ENCODE results near the gene COQ7. TPM values are rescaled to one million over a fixed set of nuclear protein-coding genes. Genes with fewer than 3 reads are reported as not detected.

Gene COQ7
- total and polyA plus RNA-seq, 2 experiments from 2014 or later, result 17.5 to 19.4 TPM

GRCh38 chr16:19098173-19098572 lies 30.8 kb downstream of the COQ7 start:
- peaks cover 8% of the 10 kb centered on the region for H3K4me1 ChIP-seq (ENCODE audit: insufficient read depth)
- WGBS (ENCODE audit: low lambda C conversion rate, missing lambda C conversion rate), result 85% methylated on average over 1 of the region's 1 CpG
- H3K9me2 ChIP-seq (replicated peaks; ENCODE audit: insufficient read depth), result no peaks in the 10 kb centered on the region
- no peak for DNase-seq (ENCODE audit: low spot score)
- H3K27ac ChIP-seq, result no peak overlapping the region
- H3K9me3 ChIP-seq (ENCODE audit: low read depth), result no peaks in the 10 kb centered on the region
- no peaks in the 10 kb centered on the region for H4K20me1 ChIP-seq (ENCODE audit: insufficient read depth, poor library complexity, severe bottlenecking)
- no peak for TF ChIP-seq CTCF (IDR thresholded peaks at IDR 0.05; ENCODE audit: poor library complexity)
- no peak for TF ChIP-seq EZH2phosphoT487 (IDR thresholded peaks at IDR 0.05; ENCODE audit: low read depth, severe bottlenecking, unreplicated experiment)
- no peak for TF ChIP-seq EZH2 (IDR thresholded peaks at IDR 0.05; ENCODE audit: borderline replicate concordance)
- no peak overlapping the region for H2AFZ ChIP-seq
- no peak overlapping the region for H3K4me3 ChIP-seq
- no peaks in the 10 kb centered on the region for H3K27me3 ChIP-seq
- H3K36me3 ChIP-seq (replicated peaks; ENCODE audit: insufficient read depth, low read depth), result no peaks in the 10 kb centered on the region
- no peaks in the 10 kb centered on the region for H3K79me2 ChIP-seq
- no peak overlapping the region for H3K4me2 ChIP-seq

- Histone ChIP-seq H3K4me2 (no peak overlapping the region), H3K9me2 (replicated peaks; ENCODE audit: insufficient read depth) (no peaks in the 10 kb centered on the region), H3K36me3 (replicated peaks; ENCODE audit: insufficient read depth, low read depth) (no peaks in the 10 kb centered on the region), H3K27ac (no peak overlapping the region), H2AFZ (no peak overlapping the region), H3K9me3 (ENCODE audit: low read depth) (no peaks in the 10 kb centered on the region), H3K79me2 (no peaks in the 10 kb centered on the region), H3K27me3 (no peaks in the 10 kb centered on the region), H3K4me3 (no peak overlapping the region), H4K20me1 (ENCODE audit: insufficient read depth, poor library complexity, severe bottlenecking) (no peaks in the 10 kb centered on the region), H3K4me1 (ENCODE audit: insufficient read depth) (peaks cover under 1% of the 10 kb centered on the region)
- DNase-seq (ENCODE audit: low spot score), result no peak
- 68% methylated on average over 16 of the region's 16 CpGs for WGBS (ENCODE audit: low lambda C conversion rate, missing lambda C conversion rate)
- TF ChIP-seq EZH2phosphoT487 (IDR thresholded peaks at IDR 0.05; ENCODE audit: low read depth, severe bottlenecking, unreplicated experiment) (no peak), EZH2 (IDR thresholded peaks at IDR 0.05; ENCODE audit: borderline replicate concordance) (no peak), CTCF (IDR thresholded peaks at IDR 0.05; ENCODE audit: poor library complexity) (no peak)
Measured at GRCh38 chr16:19102187-19102872, 34.9 kb downstream of the COQ7 start.

- WGBS (ENCODE audit: low lambda C conversion rate, missing lambda C conversion rate), result 55% methylated on average over 5 of the region's 5 CpGs
- no peak for DNase-seq (ENCODE audit: low spot score)
- Histone ChIP-seq H3K9me3 (ENCODE audit: low read depth) (no peaks in the 10 kb centered on the region), H3K4me2 (no peak overlapping the region), H3K27me3 (no peaks in the 10 kb centered on the region), H4K20me1 (ENCODE audit: insufficient read depth, poor library complexity, severe bottlenecking) (no peaks in the 10 kb centered on the region), H3K4me3 (no peak overlapping the region), H2AFZ (no peak overlapping the region), H3K36me3 (replicated peaks; ENCODE audit: insufficient read depth, low read depth) (no peaks in the 10 kb centered on the region), H3K9me2 (replicated peaks; ENCODE audit: insufficient read depth) (no peaks in the 10 kb centered on the region), H3K27ac (no peak overlapping the region), H3K4me1 (ENCODE audit: insufficient read depth) (peaks cover 9% of the 10 kb centered on the region), H3K79me2 (no peaks in the 10 kb centered on the region)
- TF ChIP-seq EZH2phosphoT487 (IDR thresholded peaks at IDR 0.05; ENCODE audit: low read depth, severe bottlenecking, unreplicated experiment) (no peak), EZH2 (IDR thresholded peaks at IDR 0.05; ENCODE audit: borderline replicate concordance) (no peak), CTCF (IDR thresholded peaks at IDR 0.05; ENCODE audit: poor library complexity) (no peak)
Measured at GRCh38 chr16:19104607-19105006, 37.2 kb downstream of the COQ7 start.

All from hepatocyte (in vitro differentiated cells).